Daoy (cell line): ENCODE results near the gene MASTL. TPM values are rescaled to one million over a fixed set of nuclear protein-coding genes. Genes with fewer than 3 reads are reported as not detected.
"Not testable (repeated sequence)": the region's sequence is repeated elsewhere in the genome, so short reads cannot be mapped to it uniquely, and the experiment has no call there.

ENCODE experiments used
- DNase-seq: peaks from one replicate; pipeline ENCODE4 v3.0.0-alpha.2; 2015; ENCODE audit warnings: low read depth
- total RNA-seq: library from RNA; depleted of rRNA; stranded (reverse); fragments of >200 nt; shearing (Covaris generic); gene quantifications from 2 replicates; pipeline ENCODE4 v1.2.3, GENCODE V29; 2014; rRNA removed

MASTL gene
- 15.1 and 15.3 TPM in 2 replicates for total RNA-seq

GRCh38 chr10:27155066-27155754 is at the start of gene MASTL:
Gene MASTL (plus strand): TSS chr10:27155352. CDS start chr10:27155427, 75 bp downstream.
- DNase-seq: peak; percentile 94

GRCh38 chr10:27108165-27108564 is 47.0 kb upstream of the MASTL start:
- no peak for DNase-seq

GRCh38 chr10:27134371-27134770 is 20.8 kb upstream of the MASTL start:
- no peak for DNase-seq

DNA sequence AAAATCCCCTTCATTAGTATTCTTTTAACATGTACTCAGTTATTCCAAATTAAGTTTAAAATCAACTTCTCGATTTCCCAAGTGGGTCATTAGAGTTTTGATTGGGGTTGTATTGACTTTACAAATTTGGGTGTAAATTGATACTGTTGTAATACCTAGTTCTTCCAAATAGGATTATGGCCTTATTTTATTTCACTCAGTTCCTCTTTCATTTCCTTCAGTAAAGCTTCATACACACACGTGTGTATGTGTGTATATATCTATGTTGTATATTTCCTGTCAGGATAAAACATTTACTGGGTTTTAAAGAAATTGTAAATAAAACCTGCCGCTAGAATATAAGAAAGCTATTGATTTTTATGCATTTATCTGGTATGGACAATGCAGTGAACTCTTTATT is 16.9 kb upstream of the MASTL start:
- no peak for DNase-seq

DNA sequence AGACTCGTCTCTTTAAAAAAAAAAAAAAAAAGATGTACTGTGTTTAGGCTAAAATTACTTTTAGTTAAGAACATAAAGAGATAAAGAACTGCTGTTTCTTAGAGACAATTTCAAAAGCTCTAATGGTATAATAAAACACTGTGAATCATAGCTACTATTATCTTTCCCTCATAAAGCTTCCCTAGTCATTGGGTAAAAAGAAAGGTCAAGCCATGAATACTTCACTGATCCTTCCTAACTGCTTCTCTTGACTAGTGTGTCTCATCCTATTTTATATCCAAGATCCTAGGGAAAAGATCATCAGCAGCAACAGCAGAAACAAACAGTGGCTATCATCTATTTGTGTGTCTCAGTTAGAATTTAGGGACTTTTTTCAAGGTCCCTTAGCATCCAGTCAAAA is 11.5 kb upstream of the MASTL start:
- DNase-seq: no peak

DNA sequence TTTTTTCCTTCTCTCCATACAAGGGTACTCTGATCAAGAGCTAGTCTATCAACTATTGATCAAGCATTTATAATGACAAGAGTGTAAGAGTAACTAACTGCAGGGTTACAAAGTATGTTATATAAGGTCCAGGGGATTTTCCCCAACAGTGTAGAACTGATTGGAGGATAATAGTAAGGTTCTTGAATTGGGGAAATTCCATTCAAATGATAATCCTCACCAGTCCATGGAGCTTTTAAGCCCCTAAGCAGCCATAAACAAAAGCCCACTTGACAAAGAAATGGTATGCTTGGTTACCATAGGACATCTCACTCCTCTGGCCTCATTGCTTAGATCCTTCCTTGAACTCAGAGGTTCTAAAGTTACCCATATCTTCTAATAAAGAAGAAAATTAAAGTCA is 9.2 kb upstream of the MASTL start:
- DNase-seq: no peak

GRCh38 chr10:27147701-27148100 is 7.5 kb upstream of the MASTL start:
- DNase-seq: no peak

DNA sequence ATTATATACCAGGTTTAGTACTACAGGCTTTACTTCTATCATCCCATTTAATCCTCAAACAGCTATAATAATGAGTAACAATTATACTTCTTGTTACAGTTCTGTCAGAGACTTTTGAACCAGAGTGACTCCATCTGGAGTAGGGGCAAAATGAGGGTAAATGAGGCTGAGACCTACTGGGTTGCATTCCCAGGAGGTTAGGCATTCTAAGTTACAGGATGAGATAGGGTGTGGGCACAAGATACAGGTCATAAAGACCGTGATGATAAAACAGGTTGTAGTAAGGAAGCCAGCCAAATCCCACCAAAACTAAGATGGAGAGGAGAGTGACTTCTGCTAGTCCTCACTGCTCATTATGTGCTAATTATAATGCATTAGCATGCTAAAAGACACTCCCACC is 4.9 kb upstream of the MASTL start:
- no peak for DNase-seq

DNA sequence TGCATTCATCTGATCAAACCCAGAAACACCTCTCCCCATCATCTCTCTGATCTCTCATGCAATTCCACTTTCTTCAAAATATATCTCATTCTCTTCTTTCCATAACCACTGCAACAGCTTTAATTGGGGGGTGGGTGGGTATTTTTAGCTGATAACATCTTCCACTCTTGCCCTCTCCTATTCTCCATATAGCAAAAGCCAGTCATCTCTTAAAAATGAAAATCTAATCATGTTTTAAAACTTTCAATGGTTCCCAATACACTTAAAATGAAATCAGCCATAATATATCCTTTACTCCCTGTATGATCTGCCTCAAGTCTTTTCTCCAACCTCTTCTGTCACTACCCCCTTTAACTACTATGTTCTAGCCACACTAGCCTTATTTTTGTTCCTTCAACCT is 2.5 kb upstream of the MASTL start:
- no peak for DNase-seq

GRCh38 chr10:27153329-27153728 is 1.8 kb upstream of the MASTL start:
- DNase-seq: no peak

GRCh38 chr10:27153845-27154193 is 1.3 kb upstream of the MASTL start:
- peak; percentile 16 for DNase-seq

DNA sequence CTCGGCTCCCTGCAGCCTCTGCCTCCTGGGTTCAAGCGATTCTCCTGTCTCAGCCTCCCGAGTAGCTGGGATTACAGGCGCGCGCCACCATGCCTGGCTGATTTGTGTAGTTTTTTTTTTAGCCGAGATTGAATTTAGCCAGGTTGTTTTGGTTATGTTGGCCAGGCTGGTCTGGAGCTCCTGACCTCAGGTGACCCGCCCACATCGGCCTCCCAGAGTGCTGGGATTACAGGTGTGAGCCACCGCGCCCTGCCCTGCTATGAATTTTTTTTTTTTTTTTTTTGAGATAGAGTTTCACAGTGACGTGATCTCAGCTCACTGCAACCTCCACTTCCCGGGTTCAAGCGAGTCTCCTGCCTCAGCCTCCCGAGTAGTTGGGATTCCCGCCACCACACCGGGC is 1.4 kb downstream of the MASTL start:
- DNase-seq: not testable (repeated sequence)

DNA sequence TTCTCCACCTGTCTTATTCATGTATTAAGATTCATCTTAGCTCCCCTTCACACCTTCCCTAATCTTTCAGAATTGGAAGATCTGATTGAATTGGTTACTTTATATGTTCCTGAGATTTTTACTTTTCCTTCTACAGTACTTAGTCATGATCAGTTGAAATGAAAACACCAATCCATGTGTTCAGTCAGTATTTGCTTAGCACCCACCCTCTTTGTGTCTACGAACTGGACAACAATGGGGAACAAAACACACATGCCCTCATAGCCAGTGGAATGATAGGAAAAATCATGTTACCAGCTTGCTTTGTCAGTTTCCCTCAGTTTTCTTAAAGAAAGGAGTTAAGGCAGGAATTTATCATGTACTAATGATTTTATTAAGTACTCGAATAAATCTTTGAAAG is 2.0 kb downstream of the MASTL start:
- no peak for DNase-seq

DNA sequence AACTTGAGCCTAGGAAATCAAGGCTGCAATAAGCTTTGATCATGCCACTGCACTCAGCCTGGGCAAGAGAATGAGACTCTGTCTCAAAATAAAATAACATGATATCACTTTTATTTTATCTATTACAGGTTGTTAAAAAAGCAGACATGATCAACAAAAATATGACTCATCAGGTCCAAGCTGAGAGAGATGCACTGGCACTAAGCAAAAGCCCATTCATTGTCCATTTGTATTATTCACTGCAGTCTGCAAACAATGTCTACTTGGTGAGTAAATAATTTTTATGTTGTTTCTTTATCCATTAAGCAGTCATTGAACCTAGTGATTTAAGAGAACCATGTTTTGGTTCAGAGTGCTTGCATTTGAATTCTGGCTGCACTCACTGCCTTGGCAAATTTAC is 3.3 kb downstream of the MASTL start:
- no peak for DNase-seq

DNA sequence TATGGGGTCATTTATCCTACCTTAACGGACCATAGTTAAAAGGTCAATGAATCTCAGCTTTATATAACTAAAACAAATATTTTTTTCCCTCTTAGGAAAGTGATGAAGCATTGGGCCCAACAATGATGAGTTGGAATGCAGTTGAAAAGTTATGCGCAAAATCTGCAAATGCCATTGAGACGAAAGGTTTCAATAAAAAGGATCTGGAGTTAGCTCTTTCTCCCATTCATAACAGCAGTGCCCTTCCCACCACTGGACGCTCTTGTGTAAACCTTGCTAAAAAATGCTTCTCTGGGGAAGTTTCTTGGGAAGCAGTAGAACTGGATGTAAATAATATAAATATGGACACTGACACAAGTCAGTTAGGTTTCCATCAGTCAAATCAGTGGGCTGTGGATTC is 14.7 kb downstream of the MASTL start:
- DNase-seq: no peak

DNA sequence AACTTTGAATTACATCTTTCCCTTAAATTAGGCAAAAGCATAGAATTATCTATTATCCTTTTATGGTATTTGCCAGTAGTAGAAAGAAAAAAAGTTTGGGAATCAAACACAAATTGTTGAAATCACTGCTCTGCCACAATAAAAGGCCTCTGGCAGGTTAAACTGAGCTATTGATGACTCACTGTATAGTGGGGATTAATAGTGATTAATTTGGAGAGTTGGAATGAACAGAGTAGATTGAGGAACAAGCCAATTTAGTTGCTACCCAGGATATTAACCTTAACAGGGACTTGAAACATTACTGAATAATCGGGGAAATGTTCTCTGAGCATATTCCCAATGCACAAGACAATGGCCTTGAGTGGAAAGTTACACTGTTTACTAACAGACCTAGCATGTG is 33.1 kb downstream of the MASTL start:
- DNase-seq: no peak

DNA sequence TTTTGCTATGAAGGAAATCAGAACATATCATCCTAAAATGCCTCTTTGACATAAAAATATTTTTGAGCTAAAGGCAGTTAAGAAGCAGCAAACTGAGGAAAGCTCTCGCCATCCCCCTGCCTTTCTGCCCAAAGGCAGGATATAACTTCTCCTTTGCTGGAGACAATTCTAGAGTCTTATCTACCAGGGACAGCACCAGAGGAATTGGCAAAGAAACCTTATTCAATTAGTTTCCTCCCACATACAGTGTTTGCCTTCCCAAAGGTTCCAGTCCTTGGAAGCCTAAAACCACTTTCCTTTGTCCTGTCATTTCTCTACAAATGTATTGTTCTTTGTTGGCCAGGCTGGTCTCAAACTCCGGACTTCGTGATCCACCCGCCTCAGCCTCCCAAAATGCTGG is 33.7 kb downstream of the MASTL start:
- no peak for DNase-seq

DNA sequence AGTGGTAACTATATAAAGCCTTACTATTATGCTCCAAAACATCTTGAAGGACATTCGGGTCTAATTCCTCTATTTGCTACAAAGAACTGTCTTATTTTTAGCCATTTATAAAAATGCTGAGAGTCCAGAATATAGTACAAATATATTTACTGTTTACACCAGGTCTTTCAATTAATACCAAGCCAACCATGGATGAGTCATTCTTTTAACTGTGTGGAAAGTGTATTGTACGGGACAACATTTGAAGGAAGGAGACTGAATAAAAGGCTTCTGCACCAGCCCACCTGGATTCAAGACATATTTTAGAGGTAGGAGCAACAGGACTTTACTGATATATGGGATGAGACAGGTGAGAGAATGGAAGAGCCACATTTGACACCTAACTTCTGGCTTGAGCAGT is 35.4 kb downstream of the MASTL start:
- no peak for DNase-seq

GRCh38 chr10:27192284-27192683 is 37.1 kb downstream of the MASTL start:
- DNase-seq: peak; percentile 91

DNA sequence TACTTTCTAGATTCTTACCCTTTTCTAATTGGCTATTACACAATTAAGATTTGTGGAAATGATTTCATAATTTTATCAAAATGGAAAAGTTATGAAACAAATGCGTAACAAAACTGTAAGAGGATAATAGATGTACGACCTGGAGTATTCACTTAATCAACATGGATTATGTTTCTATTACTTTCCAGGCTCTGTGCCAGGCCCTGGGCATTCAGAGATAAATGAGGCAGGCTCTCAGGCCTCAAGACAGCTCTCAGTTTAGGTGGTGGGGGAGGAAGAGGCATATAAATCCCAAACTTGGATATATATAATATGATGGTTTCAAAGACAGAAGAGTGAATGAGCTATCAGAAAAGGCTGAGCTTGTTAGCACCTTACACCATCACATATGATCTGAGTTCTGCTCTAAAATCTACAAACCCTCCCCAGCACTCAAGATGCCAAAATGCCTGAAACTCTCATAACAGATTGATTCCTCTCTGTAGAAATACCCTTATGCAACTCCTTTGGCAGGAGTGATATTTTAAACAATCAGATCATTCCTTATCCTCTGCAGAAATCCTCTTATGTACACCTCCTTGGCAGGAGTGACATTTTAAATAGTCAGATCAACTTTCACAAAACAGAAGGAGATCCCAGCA is 42.9 kb downstream of the MASTL start:
- DNase-seq: no peak

- no peak for DNase-seq
Measured at GRCh38 chr10:27203806-27204205, 48.7 kb downstream of the MASTL start.

GRCh38 chr10:27207350-27207749 is 52.2 kb downstream of the MASTL start:
- no peak for DNase-seq

DNA sequence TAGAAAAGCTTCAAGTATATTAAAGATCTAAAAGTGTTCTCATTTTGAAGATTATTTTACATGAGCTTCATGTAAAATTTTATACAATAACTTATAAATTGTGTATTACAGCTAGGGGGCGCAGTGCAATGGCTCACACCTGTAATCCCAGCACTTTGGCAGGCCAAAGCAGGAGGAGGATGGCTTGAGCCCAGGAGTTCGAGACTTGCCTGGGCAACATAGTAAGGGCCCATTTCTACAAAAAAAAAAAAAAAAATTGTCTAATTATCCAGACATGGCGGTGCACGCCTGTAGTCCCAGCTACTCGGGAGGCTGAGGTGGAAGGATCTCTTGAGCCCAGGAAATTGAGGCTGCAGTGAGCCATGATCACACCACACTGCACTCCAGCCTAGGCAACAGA is 68.8 kb downstream of the MASTL start:
- peak; percentile 26 for DNase-seq
